Left cardiac atrium (tissue), 4 donors: ENCODE measurements around the gene OR52A5. TPM values are rescaled to one million over a fixed set of nuclear protein-coding genes. Genes with fewer than 3 reads are reported as not detected.

Experiments used
- ATAC-seq, 2 donors: fragments of 200-7000 bp; cut with Tn5 transposase; one replicate each; pipeline ENCODE4 v1.9.1; 2020; ENCODE audit warnings: mild to moderate bottlenecking in 2 of 2, moderate library complexity in 2 of 2
- DNase-seq: peaks from one replicate; pipeline ENCODE4 v3.0.0-alpha.2; 2020
- intact Hi-C, 2 donors: fragments of 100-400 bp; cut with DNase I; formaldehyde crosslinking; loops; one replicate each; pipeline versions ENCODE4 v1.14.1 to v1.15.1; 2022 to 2023
- total RNA-seq, 2 donors: library from RNA; stranded (reverse); fragmentation: NEBNext Ultra II Directional; extraction: Animal tissue kit (Norgen Biotek cat#: 25700); gene quantifications; one replicate each; pipeline ENCODE4 v1.2.1, GENCODE V29; 2021
- donor health status: DM: no; HTN: yes; CAD: no.
- donor health status: DM: no; HTN: yes; CAD: no; lungs with severe emphysema.
- donor health status: DM: yes; HTN: yes; CAD: no.
- donor health status: Dilated cardiomyopathy.

OR52A5 gene
- total RNA-seq, 2 donors from 2014 or later = not detected

- intact Hi-C loops = loop anchor here (5.0 to 10.0 kb wide), 2 partner anchors 258 to 261 kb away; partner anchors contain the start of gene OR51M1 (in 2 of the 2)
- DNase-seq (peak; percentile 44), ATAC-seq (peak; percentile 68 to 81)
Measured at GRCh38 chr11:5123802-5124521, 14.2 kb downstream of the OR52A5 start.

GRCh38 chr11:5118893-5119292, 19.3 kb downstream of the OR52A5 start:
- ATAC-seq (no peak), DNase-seq (no peak)
- intact Hi-C loops = no loop called here

- ATAC-seq = no peak
- no peak for DNase-seq
- intact Hi-C loops = no loop called here
Measured at GRCh38 chr11:5117588-5117987, 20.6 kb downstream of the OR52A5 start.

- DNase-seq (no peak), ATAC-seq (no peak)
- intact Hi-C loops = no loop called here
Measured at GRCh38 chr11:5115339-5115738, 22.8 kb downstream of the OR52A5 start.

DNA sequence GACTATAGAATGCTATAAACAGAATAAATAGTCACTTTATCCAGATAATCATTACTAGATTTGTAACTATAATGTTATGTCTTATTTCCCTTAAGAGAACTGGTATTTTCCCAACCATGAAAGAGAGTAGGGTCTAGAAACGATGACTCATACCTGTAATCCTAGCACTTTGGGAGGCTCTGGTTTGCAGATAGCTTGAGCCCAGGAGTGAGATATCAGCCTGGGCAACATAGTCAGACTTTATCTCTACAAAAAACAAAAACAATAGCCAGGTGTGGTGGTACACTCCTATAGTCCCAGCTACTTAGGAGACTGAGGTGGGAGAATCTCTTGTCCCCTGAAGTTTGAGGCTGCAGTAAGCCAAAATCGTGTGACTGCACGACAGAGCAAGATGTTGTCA, 30.9 kb downstream of the OR52A5 start:
- intact Hi-C loops = no loop called here
- ATAC-seq = no peak
- no peak for DNase-seq

DNA sequence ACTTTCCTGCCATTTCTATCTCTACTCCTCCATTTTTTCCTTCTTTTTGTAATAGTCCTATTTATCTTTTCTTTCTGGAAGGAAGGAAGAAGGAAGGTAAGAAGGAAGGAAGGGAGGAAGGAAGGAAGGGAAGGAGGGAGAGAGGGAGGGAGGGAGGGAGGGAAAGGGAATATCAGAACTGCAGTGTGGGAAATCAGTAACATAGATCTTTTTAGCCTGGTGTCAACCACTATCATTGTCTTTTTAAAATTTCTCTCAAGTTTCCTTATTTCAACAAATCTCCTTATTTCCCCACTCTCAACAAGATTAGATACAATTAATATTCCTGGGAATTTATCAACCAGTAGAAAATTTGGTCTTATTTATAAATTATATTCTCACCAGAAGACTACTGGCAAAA, 35.1 kb downstream of the OR52A5 start:
- no peak for ATAC-seq
- no peak for DNase-seq
- intact Hi-C loops = no loop called here

GRCh38 chr11:5102246-5102645, 35.9 kb downstream of the OR52A5 start:
- DNase-seq = no peak
- ATAC-seq = no peak
- intact Hi-C loops = no loop called here

DNA sequence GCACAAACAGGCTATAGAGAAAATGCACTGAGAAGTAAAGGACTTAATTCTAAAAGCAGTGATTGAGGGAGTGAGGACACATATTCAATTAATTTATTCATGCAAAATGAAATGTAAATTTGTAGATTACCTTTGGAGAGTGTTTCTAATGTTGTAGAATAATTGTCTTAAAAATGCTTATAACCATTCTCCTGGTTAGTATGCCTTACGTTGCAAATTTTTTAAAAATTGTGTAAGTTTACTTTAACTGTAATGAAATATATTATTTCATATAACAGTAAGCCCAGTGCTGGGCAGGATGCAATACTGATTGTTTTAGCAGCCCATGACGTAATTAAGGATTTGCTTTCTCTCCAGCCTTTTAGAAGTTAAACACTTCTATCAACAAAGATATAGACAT, 42.1 kb downstream of the OR52A5 start:
- ATAC-seq (no peak), DNase-seq (no peak)
- intact Hi-C loops = no loop called here

DNA sequence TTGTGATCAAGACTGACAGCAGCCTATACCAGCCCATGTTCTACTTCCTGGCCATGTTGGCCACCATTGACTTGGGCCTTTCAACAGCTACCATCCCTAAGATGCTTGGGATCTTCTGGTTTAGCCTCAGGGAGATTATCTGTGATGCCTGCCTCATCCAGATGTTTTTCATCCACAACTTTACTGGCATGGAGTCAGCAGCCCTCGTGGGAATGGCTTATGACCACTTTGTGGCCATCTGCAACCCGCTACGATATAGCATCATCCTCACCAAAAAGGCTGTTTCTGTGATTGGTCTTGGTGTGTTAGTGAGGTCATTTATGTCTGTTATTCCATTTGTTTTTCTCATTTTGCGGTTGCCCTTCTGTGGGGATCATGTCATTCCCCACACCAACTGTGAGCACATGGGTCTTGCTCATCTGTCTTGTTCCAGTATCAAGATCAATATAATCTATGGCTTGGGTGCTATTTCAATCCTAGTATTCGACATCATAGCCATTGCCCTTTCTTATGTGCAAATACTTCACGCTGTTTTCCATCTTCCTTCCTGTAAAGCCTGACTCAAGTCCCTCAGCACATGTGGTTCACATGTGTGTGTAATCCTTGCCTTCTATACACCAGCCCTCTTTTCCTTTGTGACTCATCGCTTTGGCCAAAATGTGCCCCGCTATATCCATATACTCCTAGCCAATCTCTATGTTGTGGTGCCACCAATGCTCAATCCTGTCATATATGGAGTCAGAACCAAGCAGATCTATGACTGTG, 45.2 kb downstream of the OR52A5 start:
- DNase-seq (no peak), ATAC-seq (no peak)
- intact Hi-C loops = no loop called here

- DNase-seq = no peak
- intact Hi-C loops = no loop called here
- no peak for ATAC-seq
Measured at GRCh38 chr11:5090668-5091067, 47.5 kb downstream of the OR52A5 start.

GRCh38 chr11:5088556-5088955, 49.6 kb downstream of the OR52A5 start:
- no peak for ATAC-seq
- intact Hi-C loops = no loop called here
- DNase-seq = no peak

- ATAC-seq (no peak), DNase-seq (no peak)
- intact Hi-C loops = no loop called here
Measured at GRCh38 chr11:5083602-5084001, 54.6 kb downstream of the OR52A5 start.

DNA sequence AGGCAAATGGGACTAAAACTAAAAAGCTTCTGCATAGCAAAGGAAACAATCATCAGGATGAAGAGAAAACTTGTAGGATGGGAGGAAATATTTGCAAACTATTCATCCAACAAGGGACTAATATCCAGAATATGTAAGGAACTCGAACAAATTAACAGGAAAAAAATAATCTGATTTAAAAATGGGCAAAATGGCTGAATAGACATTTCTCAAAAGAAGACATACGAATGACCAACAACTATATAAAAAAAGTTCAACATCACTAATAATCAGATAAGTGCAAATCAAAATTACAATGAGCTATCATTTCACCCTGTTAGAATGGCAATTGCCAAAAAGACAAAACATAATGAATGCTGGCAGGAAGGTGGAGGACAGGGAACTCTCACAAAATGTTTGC, 56.8 kb downstream of the OR52A5 start:
- no peak for DNase-seq
- intact Hi-C loops = no loop called here
- ATAC-seq = no peak

Other genes with a start within 250 kb of the OR52A5 start
- not detected for gene OR51A7, start 234.6 kb downstream of the OR52A5 start, total RNA-seq
- not detected for gene OR51G2, start 219.0 kb downstream of the OR52A5 start, total RNA-seq
- gene OR51G1, start 214.0 kb downstream of the OR52A5 start, total RNA-seq = not detected
- gene OR51A4, start 190.8 kb downstream of the OR52A5 start, total RNA-seq = not detected
- not detected for gene OR51A2, start 182.6 kb downstream of the OR52A5 start, total RNA-seq
- not detected for gene OR51L1, start 143.5 kb downstream of the OR52A5 start, total RNA-seq
- not detected for gene OR52J3, start 91.8 kb downstream of the OR52A5 start, total RNA-seq
- gene OR52E2, start 78.7 kb downstream of the OR52A5 start, total RNA-seq = not detected
- not detected for gene OR52E1, start 68.8 kb downstream of the OR52A5 start, total RNA-seq
- not detected for gene OR52A1, start 16.4 kb upstream of the OR52A5 start, total RNA-seq
- gene OR51V1, start 62.3 kb upstream of the OR52A5 start, total RNA-seq = not detected
- gene HBB, start 88.7 kb upstream of the OR52A5 start, total RNA-seq = 100 to 1,000 TPM in 1 of 2 donors, 10 to 100 TPM in 1; 77.3 to 264 TPM
- not detected for gene HBD, start 96.1 kb upstream of the OR52A5 start, total RNA-seq
- not detected for gene HBG1, start 111.5 kb upstream of the OR52A5 start, total RNA-seq
- gene HBG2, start 116.4 kb upstream of the OR52A5 start, total RNA-seq = not detected
- not detected for gene HBE1, start 131.6 kb upstream of the OR52A5 start, total RNA-seq
- gene OR51B4, start 163.6 kb upstream of the OR52A5 start, total RNA-seq = not detected
- not detected for gene OR51B2, start 185.9 kb upstream of the OR52A5 start, total RNA-seq
- not detected for gene OR51B5, start 205.2 kb upstream of the OR52A5 start, total RNA-seq
- gene OR51B6, start 213.2 kb upstream of the OR52A5 start, total RNA-seq = not detected
- not detected for gene OR51M1, start 245.5 kb upstream of the OR52A5 start, total RNA-seq